RPMI8226 (cell line): ENCODE measurements around the gene NDRG2.
A peak's percentile ranks its signal among the peaks of the same experiment; 100 is the strongest.
"Not testable (repeated sequence)": the region's sequence is repeated elsewhere in the genome, so short reads cannot be mapped to it uniquely, and the experiment has no call there.

Experiments used
- DNase-seq: peaks from one replicate; pipeline ENCODE4 v3.0.0-alpha.2; 2015

Gene NDRG2

GRCh38 chr14:21055432-21056117 is 30.7 kb upstream of the NDRG2 start:
- DNase-seq, result no peak

GRCh38 chr14:21054768-21055145 is 29.9 kb upstream of the NDRG2 start:
- DNase-seq, result no peak

GRCh38 chr14:21054123-21054767 is 29.4 kb upstream of the NDRG2 start:
- DNase-seq, result no peak

- no peak for DNase-seq
Measured at GRCh38 chr14:21053184-21054122, 28.6 kb upstream of the NDRG2 start.

- DNase-seq, result no peak
Measured at GRCh38 chr14:21050597-21050996, 25.7 kb upstream of the NDRG2 start.

GRCh38 chr14:21049271-21049673 is 24.4 kb upstream of the NDRG2 start:
- DNase-seq, result no peak

- no peak for DNase-seq
Measured at GRCh38 chr14:21048638-21049037, 23.8 kb upstream of the NDRG2 start.

GRCh38 chr14:21047378-21047781 is 22.5 kb upstream of the NDRG2 start:
- no peak for DNase-seq

- no peak for DNase-seq
Measured at GRCh38 chr14:21043974-21044618, 19.2 kb upstream of the NDRG2 start.

GRCh38 chr14:21043387-21043973 is 18.6 kb upstream of the NDRG2 start:
- no peak for DNase-seq

- no peak for DNase-seq
Measured at GRCh38 chr14:21042918-21043317, 18.1 kb upstream of the NDRG2 start.

GRCh38 chr14:21041676-21042433 is 17.0 kb upstream of the NDRG2 start, which contains the start of gene RNASE7:
Gene RNASE7, plus strand, starts transcription at chr14:21042362. Its CDS starts 631 bp downstream, at chr14:21042993.
- no peak for DNase-seq

GRCh38 chr14:21040941-21041340 is 16.1 kb upstream of the NDRG2 start:
- not testable (repeated sequence) for DNase-seq

- DNase-seq, result no peak
Measured at GRCh38 chr14:21040370-21040925, 15.6 kb upstream of the NDRG2 start.

GRCh38 chr14:21039585-21040369 is 14.9 kb upstream of the NDRG2 start:
- peak; percentile 43 for DNase-seq

- DNase-seq, result no peak
Measured at GRCh38 chr14:21038441-21039422, 13.9 kb upstream of the NDRG2 start.

- DNase-seq, result no peak
Measured at GRCh38 chr14:21037156-21037555, 12.3 kb upstream of the NDRG2 start.

- DNase-seq, result no peak
Measured at GRCh38 chr14:21036751-21037150, 11.9 kb upstream of the NDRG2 start.

GRCh38 chr14:21034707-21035106 is 9.8 kb upstream of the NDRG2 start, which contains the start of gene RNASE13:
Gene RNASE13, minus strand, starts transcription at chr14:21034807. Its CDS starts 519 bp downstream, at chr14:21034288.
- no peak for DNase-seq
